HG02763 (cell line): Measurements from ENCODE around the gene SDK2.

ENCODE experiments used
- ATAC-seq: cut with Tn5 transposase; IDR thresholded peaks from one replicate; pipeline ENCODE4 v1.9.1; 2021; ENCODE audit warnings: mild to moderate bottlenecking, moderate library complexity; ENCODE audit not compliant: unreplicated experiment

Gene SDK2

DNA sequence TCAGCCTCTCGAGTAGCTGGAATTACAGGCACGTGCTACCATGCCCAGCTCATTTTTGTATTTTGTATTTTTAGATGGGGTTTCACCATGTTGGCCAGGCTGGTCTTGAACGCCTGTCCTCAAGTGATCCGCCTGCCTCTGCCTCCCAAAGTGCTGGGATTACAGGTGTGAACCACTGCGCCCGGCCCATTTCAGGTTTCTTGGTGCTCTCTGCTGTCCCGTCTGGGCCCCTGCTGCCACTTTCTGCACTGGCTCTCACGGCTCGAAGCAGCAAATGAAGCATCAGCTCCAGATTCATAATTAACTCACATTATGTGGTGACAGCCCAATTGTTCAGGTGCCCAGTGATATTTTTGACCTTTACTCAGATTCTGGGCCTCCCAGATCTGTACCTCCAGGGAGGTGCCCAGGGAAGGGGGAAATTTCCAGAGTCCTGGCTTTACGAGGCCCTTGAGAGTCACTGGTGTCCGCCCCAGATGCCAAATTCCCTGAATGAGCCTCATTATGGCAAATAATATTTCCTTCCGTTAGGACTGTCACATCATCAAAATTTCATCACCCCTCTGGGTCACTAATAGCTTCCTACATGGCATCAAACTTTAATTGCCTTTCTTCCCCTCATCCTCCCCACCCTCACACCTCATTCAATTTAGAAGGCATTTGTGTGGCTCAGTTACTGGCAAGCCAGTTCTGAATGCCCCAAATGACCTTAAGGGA is 9.0 kb downstream of the SDK2 start:
- ATAC-seq, result no peak

DNA sequence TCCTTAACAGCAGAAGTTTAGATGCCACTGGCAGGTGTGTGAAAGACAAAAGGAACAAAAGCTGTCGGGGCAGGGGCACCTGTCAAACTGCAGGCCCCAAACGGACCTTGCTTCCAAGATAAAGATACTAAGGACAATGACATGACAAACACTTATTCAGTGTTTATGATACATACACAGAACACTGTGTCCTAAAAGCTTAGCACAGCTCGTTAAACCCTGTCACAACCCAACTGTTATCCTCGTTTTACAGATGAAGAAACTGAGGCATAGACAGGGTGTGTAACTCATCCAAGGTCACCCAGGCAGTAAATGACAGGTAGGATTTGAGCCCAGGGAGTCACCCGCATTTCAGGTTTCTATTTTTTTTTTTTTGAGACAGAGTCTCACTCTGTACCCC is 9.6 kb downstream of the SDK2 start:
- ATAC-seq, result no peak

DNA sequence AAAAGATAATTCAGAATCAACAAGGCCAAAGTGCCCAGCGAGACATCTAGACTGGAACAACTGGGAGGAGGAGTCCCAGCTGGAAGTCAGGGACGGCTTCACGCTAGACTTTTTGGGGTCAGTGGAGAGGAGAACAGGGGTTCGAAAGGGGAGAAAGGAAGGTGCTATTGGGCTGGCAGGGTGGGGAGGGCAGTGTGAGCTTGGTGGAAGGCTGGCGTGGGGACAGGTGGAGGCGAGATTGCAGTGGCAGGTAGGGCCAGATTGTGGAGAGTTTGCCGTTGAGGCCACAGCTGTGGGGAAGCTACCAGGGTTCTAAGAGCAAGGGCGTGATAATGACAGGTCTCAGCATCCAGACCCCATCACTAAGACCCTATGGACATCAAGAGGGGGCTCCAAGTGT is 10.5 kb downstream of the SDK2 start:
- ATAC-seq, result no peak

DNA sequence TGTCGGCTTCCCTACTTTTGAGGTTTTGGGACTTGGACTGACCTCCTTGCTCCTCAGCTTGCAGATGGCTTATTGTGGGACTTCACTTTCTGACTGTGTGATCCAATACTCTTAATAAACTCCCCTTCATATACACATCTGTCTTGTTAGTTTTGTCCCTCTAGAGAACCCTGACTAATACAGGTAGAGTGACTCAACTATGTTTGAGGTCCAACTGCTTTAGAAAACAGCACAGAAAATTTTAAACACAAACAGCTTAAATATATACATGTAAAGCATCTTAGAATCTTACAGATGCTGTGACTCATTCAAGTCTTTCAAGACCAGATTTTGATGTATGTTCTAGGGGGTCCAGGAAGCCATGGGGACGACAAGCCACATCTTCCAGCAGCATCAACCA is 11.7 kb downstream of the SDK2 start:
- ATAC-seq, result no peak

DNA sequence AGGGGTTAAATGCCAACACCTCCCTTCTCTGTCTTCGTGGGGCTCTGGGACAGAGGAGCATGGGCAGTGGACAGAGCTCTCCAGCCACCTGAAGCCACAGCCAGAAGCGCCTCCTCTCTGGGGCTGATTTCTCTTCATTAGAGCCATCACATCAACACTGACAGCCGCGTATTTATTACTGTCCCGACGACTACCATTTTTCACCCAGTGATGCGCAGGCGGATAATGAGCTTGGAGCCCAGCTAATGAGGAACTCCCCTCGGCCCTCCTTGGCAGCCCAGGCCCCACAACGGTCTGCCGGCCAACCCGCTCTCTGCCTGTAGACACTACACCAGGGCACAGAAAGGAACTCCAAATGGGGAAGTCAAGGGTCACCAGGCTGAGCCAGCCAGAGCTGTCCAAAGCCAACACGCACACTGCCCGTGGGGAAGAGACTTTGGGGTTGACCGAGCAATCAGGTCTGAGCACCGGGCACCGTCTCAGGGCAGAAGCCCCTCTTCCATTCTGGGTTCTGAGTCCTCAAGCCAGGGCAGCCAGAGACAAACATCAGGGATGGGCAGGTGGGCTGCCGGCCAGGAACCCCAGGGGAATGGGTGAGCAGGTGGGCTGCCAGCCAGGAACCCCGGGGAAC is 13.2 kb downstream of the SDK2 start:
- ATAC-seq, result no peak

DNA sequence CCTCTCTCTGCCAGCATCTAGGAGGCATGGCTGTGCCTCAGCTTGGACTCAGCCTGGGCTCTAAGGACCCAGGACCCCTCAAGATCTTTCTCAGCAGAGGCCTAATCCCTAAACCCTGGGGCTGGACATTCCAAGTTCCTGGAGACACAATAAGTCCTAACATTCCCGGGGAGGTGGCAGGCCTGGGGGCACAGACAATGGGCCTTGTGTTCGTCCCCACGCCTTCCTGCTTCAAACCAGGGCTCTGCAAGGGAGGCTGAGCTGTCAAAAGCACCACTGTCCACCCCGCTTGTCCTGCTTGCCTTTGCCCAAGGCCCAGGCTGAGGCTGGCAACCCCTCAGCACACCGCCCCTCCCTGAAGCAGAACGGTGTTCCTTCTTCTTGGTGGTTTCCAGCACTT is 13.7 kb downstream of the SDK2 start:
- ATAC-seq, result no peak

DNA sequence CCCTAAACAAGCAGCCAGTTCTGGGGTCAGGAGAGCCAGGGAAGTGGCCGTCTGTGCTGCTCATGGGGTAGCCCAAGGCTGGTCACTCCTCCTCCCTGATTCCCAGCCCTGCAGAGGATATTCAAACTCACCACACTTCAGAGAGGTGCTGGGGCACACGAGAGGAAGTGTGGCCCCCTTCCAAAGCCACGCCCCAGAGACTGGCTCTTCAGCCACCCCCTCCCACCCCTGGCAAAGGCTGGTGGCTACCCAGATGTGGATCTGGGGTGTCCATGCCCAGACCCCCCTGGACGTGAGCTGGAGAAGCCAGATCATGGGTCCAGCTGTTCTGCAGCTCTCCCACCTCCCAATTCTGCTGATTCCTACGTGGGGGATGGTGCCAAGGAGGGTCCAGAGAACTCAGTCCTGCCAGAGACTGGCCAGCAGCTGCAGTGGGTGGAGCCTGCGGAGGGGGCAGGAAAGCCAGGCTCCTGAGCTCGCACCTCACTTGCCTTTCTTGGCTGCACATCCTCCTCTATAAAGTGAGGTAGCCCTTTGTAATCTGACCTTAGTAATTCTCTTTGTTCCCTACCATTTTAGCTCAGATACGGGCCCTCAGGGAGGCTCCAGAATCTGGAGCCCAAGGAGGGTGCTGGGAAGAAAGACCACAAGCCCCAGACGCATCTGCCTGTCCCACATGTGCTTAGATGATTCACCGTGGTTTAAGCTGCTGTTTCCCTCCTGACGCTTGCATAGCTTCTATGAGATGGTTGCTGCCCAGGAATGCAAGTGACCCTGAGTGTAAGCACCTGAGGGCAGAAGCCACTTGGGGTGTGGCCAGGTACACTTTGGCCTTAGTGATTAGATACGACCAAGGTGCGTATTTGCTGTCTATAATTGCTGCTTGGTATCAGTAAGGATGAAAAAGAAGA is 15.3 kb downstream of the SDK2 start:
- no peak for ATAC-seq

DNA sequence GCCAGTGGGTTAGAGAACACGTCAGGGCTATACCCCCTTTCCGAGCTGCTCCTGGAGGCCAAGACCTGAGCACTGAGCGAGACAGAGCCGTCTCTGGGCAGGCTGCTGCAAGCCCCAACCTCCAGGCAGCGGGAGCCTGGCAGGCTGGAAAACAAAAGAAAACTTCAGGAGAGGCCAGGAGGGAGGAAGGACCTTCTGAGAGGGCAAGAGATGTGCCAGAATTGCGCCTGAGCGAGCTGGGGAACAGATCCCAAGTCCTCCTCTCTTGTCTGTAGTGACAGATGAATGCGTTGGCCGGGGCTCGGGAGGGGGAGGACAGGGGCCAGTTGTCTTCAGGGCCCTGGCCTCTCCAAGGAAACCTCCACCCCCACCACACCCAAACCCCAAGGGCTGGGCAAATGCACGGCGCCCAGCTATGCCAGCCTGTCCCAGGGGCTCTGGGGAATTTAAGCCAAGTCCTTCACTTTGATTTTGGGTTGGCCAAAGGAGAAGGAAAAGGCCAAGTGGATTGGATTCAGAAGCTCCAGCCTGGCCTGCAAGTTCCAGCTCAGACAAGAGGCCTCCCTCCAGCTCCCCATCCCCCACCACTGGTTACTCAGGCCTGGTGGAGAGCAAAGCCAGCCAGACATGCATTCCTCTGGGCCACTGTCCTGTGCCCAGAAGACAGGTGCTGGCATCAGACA is 18.1 kb downstream of the SDK2 start:
- ATAC-seq, result no peak

DNA sequence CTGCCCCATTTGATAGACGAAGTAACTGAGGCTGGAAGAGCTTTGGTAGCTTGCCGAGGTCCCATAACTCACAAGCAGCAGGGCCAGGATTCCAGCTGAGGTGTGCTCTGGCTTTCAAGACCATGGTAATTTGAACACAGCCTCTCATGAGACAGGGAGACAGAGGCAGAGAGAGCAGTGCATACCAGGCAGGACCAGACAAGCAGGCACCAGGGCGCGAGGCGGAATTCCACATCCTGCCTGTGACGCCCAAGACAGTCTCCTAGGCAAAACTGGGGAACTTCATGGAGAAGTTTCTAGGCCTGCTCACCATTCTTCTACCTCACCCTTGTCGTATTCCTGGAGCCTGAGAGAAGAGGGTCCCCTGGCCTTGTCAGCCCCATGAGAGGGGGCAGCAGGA is 19.2 kb downstream of the SDK2 start:
- ATAC-seq, result no peak

DNA sequence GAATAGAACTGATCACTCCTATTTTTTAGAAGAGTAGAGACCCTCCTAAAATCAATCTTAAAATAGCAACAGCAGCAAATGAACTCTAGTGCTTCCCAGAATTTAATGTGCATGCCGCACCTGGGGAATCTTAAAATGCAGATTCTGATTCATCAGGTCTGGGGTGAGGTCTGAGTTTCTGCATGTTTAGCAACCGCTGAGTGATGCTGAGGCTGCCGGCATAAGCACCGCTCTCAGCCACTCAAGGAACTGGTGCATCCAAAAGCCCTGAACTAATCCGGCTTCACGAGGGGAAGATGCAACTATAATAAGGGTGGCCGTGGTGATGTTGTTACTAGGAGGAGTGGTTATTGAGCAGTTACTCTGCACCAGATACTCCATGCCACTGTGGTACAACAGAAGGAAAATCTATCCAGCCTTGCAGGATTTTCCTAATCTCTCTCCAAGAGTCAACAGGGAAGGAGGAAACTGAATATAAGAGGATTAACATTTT is 19.7 kb downstream of the SDK2 start:
- ATAC-seq, result no peak

DNA sequence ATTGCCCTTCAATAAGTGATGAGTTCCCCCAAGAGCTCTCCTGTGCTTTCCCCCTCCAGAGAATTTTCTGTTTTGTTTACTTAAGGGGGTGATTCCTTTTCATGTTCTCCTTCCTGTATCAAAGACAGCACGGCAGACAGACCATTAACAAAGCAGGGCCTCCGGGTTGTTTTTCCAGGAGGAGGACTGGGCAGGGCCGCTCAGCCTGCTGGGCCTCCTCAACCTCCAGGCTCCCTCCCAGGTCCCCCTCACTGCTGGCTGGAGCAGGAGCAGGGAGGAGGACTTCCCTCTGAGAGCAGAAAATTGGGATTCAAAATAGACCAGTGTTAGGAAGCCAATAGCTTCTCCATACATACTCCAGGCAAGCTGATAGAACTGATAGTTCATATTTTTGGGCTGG is 20.4 kb downstream of the SDK2 start:
- no peak for ATAC-seq

DNA sequence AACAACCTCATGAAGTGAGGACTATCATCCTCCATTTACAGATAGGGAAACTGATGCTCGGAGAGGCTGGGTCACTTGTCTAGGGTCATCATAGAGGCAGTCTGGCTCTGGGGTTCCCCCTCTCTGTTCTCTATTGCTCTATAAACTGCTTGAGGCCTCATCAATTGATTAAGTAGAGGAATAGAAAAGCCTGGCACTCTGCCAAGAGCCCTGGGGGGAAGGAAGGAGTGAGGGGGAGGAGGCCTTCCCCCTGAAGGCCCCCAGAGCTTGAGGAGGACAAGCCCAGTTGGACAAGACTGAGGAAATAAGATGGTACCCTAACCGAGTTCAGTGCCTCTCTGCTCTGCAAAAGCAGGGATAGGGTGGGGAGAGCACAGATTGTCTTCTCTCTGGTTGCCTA is 21.0 kb downstream of the SDK2 start:
- no peak for ATAC-seq

DNA sequence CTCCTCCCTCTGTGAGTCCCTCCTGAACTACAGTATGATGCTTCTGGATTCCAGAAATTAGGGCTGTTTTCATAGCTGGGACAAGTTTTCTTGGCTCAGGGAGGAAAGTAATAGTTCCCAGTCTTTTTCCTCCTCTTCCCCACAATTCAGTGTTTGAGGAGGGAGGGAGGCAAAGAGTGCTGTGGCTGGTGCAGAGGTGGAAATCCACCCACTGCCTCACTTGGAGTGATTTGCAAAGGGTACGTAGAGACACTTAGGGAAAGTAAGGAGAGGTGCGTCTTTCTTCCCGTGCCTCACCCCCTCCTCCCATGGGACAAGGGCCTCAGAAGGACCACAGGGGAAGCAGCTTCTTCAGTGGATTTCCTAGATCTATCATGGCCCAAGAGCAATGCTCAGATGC is 21.9 kb downstream of the SDK2 start:
- ATAC-seq, result no peak

DNA sequence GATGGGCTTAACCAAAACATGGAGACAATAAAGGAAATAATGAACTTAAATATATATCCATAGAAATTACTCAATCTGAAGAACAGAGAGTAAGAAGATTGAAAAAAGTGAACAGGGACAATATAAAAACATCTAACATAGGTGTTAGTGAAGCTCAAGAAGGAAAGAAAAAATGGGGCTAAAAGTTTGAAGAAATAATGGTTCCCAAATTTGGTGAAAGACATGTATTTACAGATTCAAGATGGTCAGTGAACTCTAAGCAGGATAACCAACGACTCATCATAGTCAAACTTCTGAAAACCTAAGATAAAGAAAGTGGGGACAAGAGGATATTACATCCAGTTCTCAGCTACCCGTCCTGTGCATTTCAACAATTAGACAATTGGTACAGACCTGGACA is 22.6 kb downstream of the SDK2 start:
- ATAC-seq, result no peak

DNA sequence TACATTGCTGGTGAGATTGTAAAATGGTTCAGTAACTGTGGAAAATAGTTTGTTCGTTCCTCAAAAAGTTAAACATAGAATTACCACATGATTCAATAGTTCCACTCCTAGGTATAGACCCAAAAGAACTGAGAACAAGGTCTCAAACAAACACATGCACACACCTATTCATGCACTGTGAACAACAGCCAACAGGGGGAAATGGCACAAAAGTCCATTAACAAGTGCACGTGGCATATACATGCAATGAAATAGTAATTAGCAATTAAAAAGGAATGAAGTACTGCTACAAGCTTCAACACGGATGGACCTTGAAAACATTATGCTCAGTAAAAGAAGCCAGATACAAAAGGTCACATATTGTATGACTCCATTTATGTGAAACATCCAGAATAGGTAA is 23.8 kb downstream of the SDK2 start:
- no peak for ATAC-seq

DNA sequence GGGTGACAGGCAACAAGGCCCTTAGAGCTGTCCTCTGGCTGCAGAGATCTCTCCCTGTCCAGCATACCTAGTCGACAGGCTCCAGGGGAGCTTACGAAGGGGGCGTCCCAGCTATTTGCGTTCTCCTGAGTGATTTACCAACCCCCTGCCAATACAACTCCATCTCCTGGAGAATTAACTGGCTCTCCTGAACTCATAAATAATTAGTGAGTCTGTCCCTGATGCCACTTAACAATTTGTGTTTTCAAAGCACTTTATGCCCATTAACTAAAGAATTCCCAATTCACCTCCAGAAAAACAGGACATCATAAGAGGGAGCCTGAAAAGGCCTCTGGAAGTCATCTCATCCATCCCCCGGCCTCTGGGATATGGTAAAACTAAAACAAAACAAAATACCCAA is 26.7 kb downstream of the SDK2 start:
- ATAC-seq, result no peak

DNA sequence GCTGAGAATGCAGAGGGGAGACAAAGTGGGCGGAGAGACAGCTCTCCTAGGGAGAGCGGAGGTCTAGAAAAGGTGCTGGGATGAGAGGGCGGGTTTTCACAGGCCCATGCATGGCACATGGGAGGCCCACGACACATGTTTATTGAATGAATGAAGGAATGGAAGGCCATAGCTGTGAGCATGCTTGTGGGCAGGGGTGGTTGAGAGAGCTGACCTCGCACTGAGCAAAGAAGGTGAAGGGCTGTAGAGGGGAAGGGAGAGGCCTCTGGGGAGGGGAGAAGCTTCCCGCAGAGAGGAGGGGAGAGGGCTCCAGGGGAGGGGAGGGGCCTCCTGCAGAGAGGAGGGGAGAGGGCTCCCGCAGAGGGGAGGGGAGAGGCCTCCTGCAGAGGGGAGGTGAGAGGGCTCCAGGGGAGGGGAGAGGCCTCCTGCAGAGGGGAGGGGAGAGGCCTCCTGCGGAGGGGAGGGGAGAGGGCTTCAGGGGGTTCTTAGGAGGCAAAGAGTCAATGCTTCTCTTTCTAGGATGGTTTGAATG is 27.3 kb downstream of the SDK2 start:
- ATAC-seq, result no peak

DNA sequence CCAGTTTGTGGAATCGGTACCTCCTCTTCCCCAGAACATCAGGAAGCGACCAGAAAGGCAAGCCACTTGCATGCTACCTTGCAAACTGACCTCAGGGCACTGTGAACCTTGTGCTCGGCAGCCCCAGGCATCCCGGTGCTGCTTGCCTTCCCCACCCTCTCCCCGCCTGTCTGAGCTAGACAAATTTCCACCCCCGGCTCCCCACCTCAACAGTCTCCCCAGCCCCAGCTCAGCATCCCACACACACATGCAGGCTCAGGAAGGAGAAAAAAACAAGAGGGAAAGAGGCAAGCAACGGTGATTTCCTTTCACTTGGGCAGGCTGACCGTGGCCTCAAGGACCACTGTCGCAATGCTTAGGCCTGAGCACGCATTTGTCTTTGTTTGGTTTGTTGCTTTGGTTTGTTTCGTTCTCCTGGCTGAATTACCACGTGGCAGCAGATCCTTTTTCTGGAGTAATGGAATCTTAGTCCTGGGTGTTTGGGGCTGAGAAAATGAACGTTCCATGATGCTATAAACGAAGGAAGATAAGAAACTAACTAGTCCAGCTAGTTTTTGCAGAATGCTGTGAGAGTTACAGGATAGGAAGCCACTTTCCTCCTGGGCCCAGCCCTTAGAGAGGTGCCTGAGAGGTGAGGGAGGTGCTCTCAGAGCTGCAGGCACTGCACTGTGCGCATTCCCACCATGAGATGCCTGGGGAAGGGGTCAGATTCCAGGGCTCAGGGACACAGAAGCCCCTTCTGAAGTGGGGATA is 27.9 kb downstream of the SDK2 start:
- no peak for ATAC-seq

DNA sequence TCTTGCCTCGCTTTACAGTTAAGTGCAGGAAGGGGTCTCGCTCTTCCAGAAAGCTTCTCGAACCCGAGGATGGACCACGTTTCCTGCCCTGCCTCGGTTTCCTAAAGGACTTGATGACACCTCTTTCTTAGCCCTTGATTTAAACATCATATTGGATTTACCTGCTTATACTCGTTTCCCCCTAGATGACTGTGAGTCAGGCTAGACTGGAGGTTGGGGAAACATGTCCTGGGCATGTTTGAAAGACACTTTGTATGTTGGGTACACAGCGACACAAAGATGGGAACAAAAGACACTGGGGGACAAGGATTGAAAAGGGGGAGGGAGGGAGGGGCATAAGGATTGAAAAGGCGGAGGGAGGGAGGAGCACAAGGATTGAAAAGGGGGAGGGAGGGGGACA is 30.0 kb downstream of the SDK2 start:
- no peak for ATAC-seq
